Neuronal stem cell (in vitro differentiated cells): ENCODE measurements around the gene FSHR. TPM values are rescaled to one million over a fixed set of nuclear protein-coding genes. Genes with fewer than 3 reads are reported as not detected.

ENCODE experiments used
- DNase-seq: peaks from one replicate; pipeline ENCODE4 v3.0.0-alpha.2; 2013; ENCODE audit warnings: low spot score
- H2AFZ ChIP-seq: one replicate; pipeline ENCODE4 v1.6.1; 2013; ENCODE audit warnings: mild to moderate bottlenecking, low read length, inconsistent platforms
- H2AK5ac ChIP-seq: 2 replicates; pipeline ENCODE4 v1.6.1; 2013; ENCODE audit warnings: low read depth, mild to moderate bottlenecking, inconsistent platforms, low read length, moderate library complexity, mixed read lengths
- H2BK120ac ChIP-seq: 2 replicates; pipeline ENCODE4 v1.6.1; 2013; ENCODE audit warnings: low read depth, mild to moderate bottlenecking, inconsistent platforms, low read length, moderate library complexity, mixed read lengths
- H2BK12ac ChIP-seq: one replicate; pipeline ENCODE4 v1.6.1; 2013; ENCODE audit warnings: low read length, inconsistent platforms
- H2BK15ac ChIP-seq: 2 replicates; pipeline ENCODE4 v1.6.1; 2013; ENCODE audit warnings: mild to moderate bottlenecking, low read length, inconsistent platforms, mixed read lengths
- H2BK5ac ChIP-seq: one replicate; pipeline ENCODE4 v1.6.1; 2013; ENCODE audit warnings: inconsistent platforms, mild to moderate bottlenecking, low read length, moderate library complexity
- H3K14ac ChIP-seq: one replicate; pipeline ENCODE4 v1.6.1; 2013; ENCODE audit warnings: low read length, inconsistent platforms
- H3K18ac ChIP-seq: 2 replicates; pipeline ENCODE4 v1.6.1; 2013; ENCODE audit warnings: low read length, inconsistent platforms
- H3K23ac ChIP-seq: 2 replicates; pipeline ENCODE4 v1.6.1; 2013; ENCODE audit warnings: low read depth, mild to moderate bottlenecking, mixed read lengths, low read length, inconsistent platforms; ENCODE audit not compliant: poor library complexity
- H3K27ac ChIP-seq: replicated peaks from 3 replicates; pipeline ENCODE4 v1.5.1; 2013; ENCODE audit warnings: low read length, inconsistent platforms
- H3K27me3 ChIP-seq, 3 experiments: 2 replicates each; pipeline ENCODE4 v1.6.1; 2013; ENCODE audit warnings: low read length in 3 of 3, mild to moderate bottlenecking in 2 of 3, inconsistent platforms in 1 of 3, low read depth in 1 of 3, mixed read lengths in 1 of 3, moderate library complexity in 1 of 3; ENCODE audit not compliant: control insufficient read depth in 3 of 3, insufficient read depth in 3 of 3
- H3K36me3 ChIP-seq, 2 donors: replicated peaks in 1 of 2; 2 replicates each; pipeline ENCODE4 v1.6.1; 2013; ENCODE audit warnings: low read length in 2 of 2; ENCODE audit not compliant: control insufficient read depth in 2 of 2, insufficient read depth in 2 of 2
- H3K4ac ChIP-seq: 2 replicates; pipeline ENCODE4 v1.6.1; 2013; ENCODE audit warnings: inconsistent platforms, mild to moderate bottlenecking, low read length, moderate library complexity
- H3K4me1 ChIP-seq, 2 donors: 1 replicate in 1 of 2; 2 replicates in 1 of 2; pipeline ENCODE4 v1.6.1; 2013; ENCODE audit warnings: low read length in 2 of 2, low read depth in 1 of 2; ENCODE audit not compliant: control insufficient read depth in 2 of 2, insufficient read depth in 1 of 2
- H3K4me2 ChIP-seq: one replicate; pipeline ENCODE4 v1.6.1; 2013; ENCODE audit warnings: mild to moderate bottlenecking, low read length, inconsistent platforms; ENCODE audit not compliant: insufficient read depth, poor library complexity, severe bottlenecking
- H3K4me3 ChIP-seq, 2 donors: 2 replicates each; pipeline ENCODE4 v1.5.1; 2013; ENCODE audit warnings: low read length in 2 of 2, mild to moderate bottlenecking in 2 of 2, inconsistent platforms in 1 of 2, moderate library complexity in 1 of 2
- H3K79me1 ChIP-seq: one replicate; pipeline ENCODE4 v1.6.1; 2013; ENCODE audit warnings: low read depth, mild to moderate bottlenecking, inconsistent platforms, low read length, moderate library complexity
- H3K9ac ChIP-seq: one replicate; pipeline ENCODE4 v1.6.1; 2013; ENCODE audit warnings: mild to moderate bottlenecking, low read depth, low read length, inconsistent platforms; ENCODE audit not compliant: poor library complexity
- H3K9me3 ChIP-seq, 2 donors: replicated peaks in 1 of 2; 2 replicates each; pipeline versions ENCODE3 to v1.6.1; 2013; ENCODE audit warnings: low read length in 2 of 2, mild to moderate bottlenecking in 2 of 2, inconsistent platforms in 1 of 2, low read depth in 1 of 2, mixed read lengths in 1 of 2, moderate library complexity in 1 of 2; ENCODE audit not compliant: control insufficient read depth in 2 of 2, insufficient read depth in 1 of 2
- H4K8ac ChIP-seq: one replicate; pipeline ENCODE4 v1.6.1; 2013; ENCODE audit warnings: low read depth, mild to moderate bottlenecking, inconsistent platforms, low read length, moderate library complexity
- H4K91ac ChIP-seq: one replicate; pipeline ENCODE4 v1.6.1; 2013; ENCODE audit warnings: low read length, low read depth, mild to moderate bottlenecking, inconsistent platforms; ENCODE audit not compliant: poor library complexity
- WGBS, 2 donors: extraction: QIAGEN DNeasy Blood & Tissue Kit; methylation state at CpG; one replicate each; pipeline ENCODE4 v1.1.7; 2013; ENCODE audit warnings: missing lambda C conversion rate in 2 of 2, mixed read lengths in 1 of 2; ENCODE audit not compliant: insufficient read length in 2 of 2, insufficient replicate concordance in 1 of 2; ENCODE audit errors: extremely low coverage in 2 of 2; 5-methylcytosine and 5-hydroxymethylcytosine counted together
- small RNA-seq: library from polyadenylated mRNA; stranded (forward); fragments of <200 nt; extraction: miRNeasy Mini kit (QIAGEN cat#:217004); gene quantifications from one replicate; pipeline ENCODE3, GENCODE V24; 2013; ENCODE audit not compliant: insufficient read depth

The FSHR gene

DNA sequence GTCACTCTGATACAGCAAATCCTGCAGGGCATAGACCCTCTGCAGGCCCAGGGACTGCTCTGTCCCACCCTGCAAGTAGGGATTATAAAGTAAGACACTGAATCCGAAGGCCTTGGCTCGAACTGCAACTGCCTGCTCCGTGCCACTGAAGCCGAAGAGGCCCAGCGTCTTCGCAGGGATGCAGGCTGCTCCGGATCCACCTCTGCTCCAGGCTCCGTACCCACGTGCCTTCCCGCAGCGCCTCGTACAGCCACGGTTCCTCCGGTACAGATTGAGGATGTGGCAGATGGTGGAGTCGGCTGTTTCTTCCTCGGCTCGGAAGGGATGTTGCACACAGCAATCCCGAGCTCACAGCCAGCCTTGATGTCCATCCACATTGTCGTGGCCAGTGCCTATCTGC, 238.4 kb downstream of the FSHR start:
- no peak overlapping the region for H4K8ac ChIP-seq
- peaks cover 0 to 1% of the 10 kb centered on the region in 2 donors for H3K9me3 ChIP-seq
- no CpG with 5 or more reads among the region's 19 CpGs for WGBS, 2 donors
- H2BK120ac ChIP-seq: no peak overlapping the region
- H3K9ac ChIP-seq: no peak overlapping the region
- peaks cover 0 to 6% of the 10 kb centered on the region in 2 donors for H3K4me1 ChIP-seq
- no peak overlapping the region for H2BK15ac ChIP-seq
- no peak overlapping the region for H2AK5ac ChIP-seq
- H3K4me3 ChIP-seq: no peak overlapping the region
- no peak overlapping the region for H3K27ac ChIP-seq
- no peak for DNase-seq
- H3K23ac ChIP-seq: peak overlapping the region; percentile 8
- H3K4me2 ChIP-seq: no peak overlapping the region
- H3K18ac ChIP-seq: peak overlapping the region; percentile 38
- H3K4ac ChIP-seq: no peak overlapping the region
- no peak overlapping the region for H2AFZ ChIP-seq
- H3K79me1 ChIP-seq: no peaks in the 10 kb centered on the region
- no peaks in the 10 kb centered on the region for H3K27me3 ChIP-seq
- no peak overlapping the region for H2BK12ac ChIP-seq
- no peak overlapping the region for H3K14ac ChIP-seq
- no peaks in the 10 kb centered on the region for H3K36me3 ChIP-seq
- no peak overlapping the region for H4K91ac ChIP-seq
- H2BK5ac ChIP-seq: no peak overlapping the region

DNA sequence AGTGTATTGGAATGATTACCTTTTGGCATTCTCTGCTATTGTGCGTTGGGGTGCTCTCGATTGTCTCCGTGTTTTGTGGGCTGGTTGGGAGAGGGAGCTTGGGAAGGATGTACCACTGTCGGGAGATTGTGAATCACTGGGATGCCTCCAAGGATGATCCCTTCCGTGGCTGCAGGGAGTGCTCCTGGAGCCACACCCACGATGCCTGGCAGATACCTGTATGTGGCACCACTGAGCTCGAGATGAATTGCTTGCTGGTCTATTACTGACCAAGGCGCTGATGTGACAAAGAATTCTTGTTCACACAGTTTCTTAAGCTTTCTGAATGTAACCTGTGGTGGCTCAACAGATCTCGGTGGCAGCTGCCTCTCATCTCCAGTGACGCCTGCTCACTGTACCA, 239.1 kb downstream of the FSHR start:
- WGBS, 2 donors: no CpG with 5 or more reads among the region's 10 CpGs
- Histone ChIP-seq H4K8ac (no peak overlapping the region), H3K4me3 (no peak overlapping the region), H2AK5ac (no peak overlapping the region), H3K9me3 (peaks cover 0 to 1% of the 10 kb centered on the region in 2 donors), H3K14ac (no peak overlapping the region), H3K79me1 (no peaks in the 10 kb centered on the region), H2BK120ac (no peak overlapping the region), H3K4me1 (peaks cover 0 to 1% of the 10 kb centered on the region in 2 donors), H3K4ac (no peak overlapping the region), H3K9ac (no peak overlapping the region), H2BK12ac (no peak overlapping the region), H3K27me3 (no peaks in the 10 kb centered on the region), H2BK15ac (no peak overlapping the region), H3K27ac (no peak overlapping the region), H2AFZ (no peak overlapping the region), H3K4me2 (no peak overlapping the region), H3K18ac (no peak overlapping the region), H3K23ac (no peak overlapping the region), H4K91ac (no peak overlapping the region), H3K36me3 (no peaks in the 10 kb centered on the region), H2BK5ac (no peak overlapping the region)
- no peak for DNase-seq

DNA sequence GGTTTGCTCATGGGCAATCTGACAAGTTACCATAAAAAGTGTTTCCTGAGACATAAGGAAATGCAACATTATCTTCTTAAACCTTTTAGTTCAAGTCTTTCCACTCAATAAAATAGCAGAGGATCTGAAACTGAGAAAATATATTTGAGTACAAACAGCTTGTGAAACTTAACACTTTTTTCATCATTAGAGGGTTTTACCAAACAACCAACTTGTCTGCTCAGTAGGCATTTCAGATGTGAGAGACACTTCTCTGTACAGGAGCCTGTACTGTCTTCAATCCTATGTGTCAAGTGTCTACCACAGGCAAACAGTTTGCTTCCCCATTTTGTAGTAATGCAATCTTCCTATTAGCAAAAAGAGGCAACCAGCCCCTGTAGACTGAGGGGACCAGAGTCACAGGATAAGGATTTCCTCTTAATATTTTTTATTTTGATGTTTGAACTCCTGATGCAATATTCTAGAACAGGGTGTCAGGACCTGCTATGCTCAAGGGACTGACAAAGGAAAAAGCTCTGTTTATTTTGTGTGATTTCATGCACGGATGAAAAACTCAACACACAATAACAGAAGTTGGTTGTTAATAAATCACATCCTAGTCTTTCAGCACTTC, 239.7 kb downstream of the FSHR start:
- no peak overlapping the region for H4K91ac ChIP-seq
- H2BK120ac ChIP-seq: no peak overlapping the region
- H3K4me1 ChIP-seq: no peaks in the 10 kb centered on the region
- H3K27ac ChIP-seq: no peak overlapping the region
- DNase-seq: no peak
- no peak overlapping the region for H2BK15ac ChIP-seq
- no peak overlapping the region for H2BK5ac ChIP-seq
- no peak overlapping the region for H3K9ac ChIP-seq
- no peaks in the 10 kb centered on the region for H3K36me3 ChIP-seq
- H3K9me3 ChIP-seq: peaks cover 0 to 1% of the 10 kb centered on the region in 2 donors
- H2BK12ac ChIP-seq: no peak overlapping the region
- no peak overlapping the region for H3K4ac ChIP-seq
- H3K23ac ChIP-seq: no peak overlapping the region
- no peak overlapping the region for H2AFZ ChIP-seq
- no peak overlapping the region for H3K4me2 ChIP-seq
- no peak overlapping the region for H4K8ac ChIP-seq
- H2AK5ac ChIP-seq: no peak overlapping the region
- no peak overlapping the region for H3K18ac ChIP-seq
- no CpG with 5 or more reads among the region's 1 CpG for WGBS, 2 donors
- no peaks in the 10 kb centered on the region for H3K79me1 ChIP-seq
- no peaks in the 10 kb centered on the region for H3K27me3 ChIP-seq
- no peak overlapping the region for H3K4me3 ChIP-seq
- no peak overlapping the region for H3K14ac ChIP-seq

Small RNA genes lying within 50 kb of the gene (small RNA-seq; reads per million reads assigned to genes)
- not detected for gene MIR548BA
